ENCODE data around the gene SLC25A19.
"Not testable (repeated sequence)": the region's sequence is repeated elsewhere in the genome, so short reads cannot be mapped to it uniquely, and the experiment has no call there.

SLC25A19 gene

GRCh38 chr17:75301049-75301448 is 11.8 kb upstream of the SLC25A19 start:
- no peak for DNase-seq

GRCh38 chr17:75300280-75300679 is 11.0 kb upstream of the SLC25A19 start:
- no peak for DNase-seq

GRCh38 chr17:75295201-75296158 is 6.2 kb upstream of the SLC25A19 start:
- DNase-seq: no peak

- DNase-seq: not testable (repeated sequence)
Measured at GRCh38 chr17:75292810-75293448, 3.7 kb upstream of the SLC25A19 start.

- DNase-seq: no peak
Measured at GRCh38 chr17:75289832-75290337, 652 bp upstream of the SLC25A19 start.

- DNase-seq: no peak
Measured at GRCh38 chr17:75288770-75289114, 491 bp downstream of the SLC25A19 start.

GRCh38 chr17:75288359-75288758 is 874 bp downstream of the SLC25A19 start:
- no peak for DNase-seq

GRCh38 chr17:75287221-75287620 is 2.0 kb downstream of the SLC25A19 start:
- DNase-seq: no peak

- no peak for DNase-seq
Measured at GRCh38 chr17:75285123-75285522, 4.1 kb downstream of the SLC25A19 start.

- not testable (repeated sequence) for DNase-seq
Measured at GRCh38 chr17:75280189-75280588, 9.0 kb downstream of the SLC25A19 start.

- DNase-seq: no peak
Measured at GRCh38 chr17:75277664-75278071, 11.6 kb downstream of the SLC25A19 start.

GRCh38 chr17:75273977-75274708 is 15.1 kb downstream of the SLC25A19 start:
- DNase-seq: no peak

- no peak for DNase-seq
Measured at GRCh38 chr17:75272848-75273184, 16.4 kb downstream of the SLC25A19 start.

- DNase-seq: no peak
Measured at GRCh38 chr17:75271955-75272847, 17.0 kb downstream of the SLC25A19 start.

- DNase-seq: peak; percentile 93
Measured at GRCh38 chr17:75271233-75271954, 17.8 kb downstream of the SLC25A19 start.

GRCh38 chr17:75270966-75271232 is 18.3 kb downstream of the SLC25A19 start, which contains the start of gene MIF4GD:
Gene MIF4GD, minus strand, starts transcription at chr17:75271231. Its CDS starts 1,036 bp downstream, at chr17:75270195.
- no peak for DNase-seq

GRCh38 chr17:75270218-75270965 is 18.8 kb downstream of the SLC25A19 start:
- DNase-seq: peak; percentile 84

- DNase-seq: no peak
Measured at GRCh38 chr17:75269844-75270217, 19.4 kb downstream of the SLC25A19 start.

GRCh38 chr17:75267411-75268232 is 21.6 kb downstream of the SLC25A19 start:
- no peak for DNase-seq

- no peak for DNase-seq
Measured at GRCh38 chr17:75267153-75267410, 22.2 kb downstream of the SLC25A19 start.
